Epithelial cell of proximal tubule (primary cell): ENCODE data around the gene TMEM260. TPM values are rescaled to one million over a fixed set of nuclear protein-coding genes. Genes with fewer than 3 reads are reported as not detected.

Source experiments
- DNase-seq: peaks from one replicate; pipeline ENCODE4 v3.0.0-alpha.2; 2011; ENCODE audit warnings: low read depth
- H3K4me3 ChIP-seq: 2 replicates; pipeline ENCODE4 v1.5.1; 2011; ENCODE audit warnings: low read depth, mild to moderate bottlenecking, low read length
- total RNA-seq: library from RNA; depleted of rRNA; stranded (reverse); fragments of >200 nt; gene quantifications from 2 replicates; pipeline ENCODE4 v1.2.3, GENCODE V29; 2015
- TF ChIP-seq, protein P1 (sequence below): conservative IDR thresholded peaks from 2 replicates; pipeline ENCODE4 v1.5.1; 2012; ENCODE audit warnings: low read depth, mild to moderate bottlenecking, low read length

TMEM260 gene
- total RNA-seq, 1 donor from 2014 or later, result 15.9 TPM

DNA sequence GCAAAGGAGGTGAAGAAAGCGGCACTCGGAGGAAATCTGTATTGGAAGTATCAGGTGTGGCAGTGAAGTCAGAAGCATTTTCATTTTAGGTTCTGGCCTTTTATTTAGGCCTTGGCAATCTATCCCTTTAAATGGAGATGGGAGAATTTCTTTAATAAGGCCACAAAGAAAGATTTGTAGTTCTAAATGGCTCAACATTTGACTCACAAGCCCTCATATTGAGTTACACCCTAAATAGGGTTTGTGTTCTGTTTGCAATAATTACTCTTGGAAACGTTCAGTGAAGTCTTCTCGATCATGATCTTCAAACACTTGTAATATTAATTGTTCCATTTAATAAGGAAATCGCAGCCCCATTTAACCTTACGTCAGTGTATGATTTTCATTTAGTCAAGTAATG lies 25.3 kb upstream of the TMEM260 start:
- no peak overlapping the region for H3K4me3 ChIP-seq
- DNase-seq, result no peak
- TF ChIP-seq, protein P1, sequence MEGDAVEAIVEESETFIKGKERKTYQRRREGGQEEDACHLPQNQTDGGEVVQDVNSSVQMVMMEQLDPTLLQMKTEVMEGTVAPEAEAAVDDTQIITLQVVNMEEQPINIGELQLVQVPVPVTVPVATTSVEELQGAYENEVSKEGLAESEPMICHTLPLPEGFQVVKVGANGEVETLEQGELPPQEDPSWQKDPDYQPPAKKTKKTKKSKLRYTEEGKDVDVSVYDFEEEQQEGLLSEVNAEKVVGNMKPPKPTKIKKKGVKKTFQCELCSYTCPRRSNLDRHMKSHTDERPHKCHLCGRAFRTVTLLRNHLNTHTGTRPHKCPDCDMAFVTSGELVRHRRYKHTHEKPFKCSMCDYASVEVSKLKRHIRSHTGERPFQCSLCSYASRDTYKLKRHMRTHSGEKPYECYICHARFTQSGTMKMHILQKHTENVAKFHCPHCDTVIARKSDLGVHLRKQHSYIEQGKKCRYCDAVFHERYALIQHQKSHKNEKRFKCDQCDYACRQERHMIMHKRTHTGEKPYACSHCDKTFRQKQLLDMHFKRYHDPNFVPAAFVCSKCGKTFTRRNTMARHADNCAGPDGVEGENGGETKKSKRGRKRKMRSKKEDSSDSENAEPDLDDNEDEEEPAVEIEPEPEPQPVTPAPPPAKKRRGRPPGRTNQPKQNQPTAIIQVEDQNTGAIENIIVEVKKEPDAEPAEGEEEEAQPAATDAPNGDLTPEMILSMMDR, result no peak

DNA sequence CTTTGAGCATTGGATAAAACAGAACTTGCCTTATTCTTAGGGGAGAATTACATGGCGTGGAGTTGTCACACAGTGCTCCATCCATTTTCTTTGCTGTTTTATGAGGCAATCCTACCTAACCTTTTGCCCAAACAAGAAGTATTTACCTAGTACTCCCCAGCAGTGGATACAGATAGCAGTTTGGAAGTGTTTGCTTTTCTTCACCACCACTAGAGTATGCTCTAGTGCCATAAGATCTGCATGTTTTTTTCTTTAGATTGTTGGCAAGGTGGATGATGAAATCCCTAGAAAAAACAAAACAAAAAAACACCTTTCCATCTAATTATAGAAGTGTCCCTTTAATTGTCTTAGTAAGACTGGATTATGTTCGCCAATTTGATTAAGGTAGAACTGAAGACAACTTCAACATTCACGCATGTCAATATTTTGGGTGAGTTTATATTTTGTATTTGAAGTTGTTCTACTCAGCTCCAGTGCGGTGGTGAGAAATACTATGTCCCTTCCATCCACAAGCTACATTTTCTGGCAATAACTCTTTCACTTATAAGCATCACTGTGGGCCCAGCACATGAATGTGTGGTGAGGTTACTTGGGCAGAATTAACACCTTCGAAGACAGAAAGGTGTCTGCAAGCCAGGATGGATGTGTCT lies 23.6 kb upstream of the TMEM260 start:
- DNase-seq, result no peak
- TF ChIP-seq, protein P1, result peak; percentile 83
- H3K4me3 ChIP-seq, result no peak overlapping the region

DNA sequence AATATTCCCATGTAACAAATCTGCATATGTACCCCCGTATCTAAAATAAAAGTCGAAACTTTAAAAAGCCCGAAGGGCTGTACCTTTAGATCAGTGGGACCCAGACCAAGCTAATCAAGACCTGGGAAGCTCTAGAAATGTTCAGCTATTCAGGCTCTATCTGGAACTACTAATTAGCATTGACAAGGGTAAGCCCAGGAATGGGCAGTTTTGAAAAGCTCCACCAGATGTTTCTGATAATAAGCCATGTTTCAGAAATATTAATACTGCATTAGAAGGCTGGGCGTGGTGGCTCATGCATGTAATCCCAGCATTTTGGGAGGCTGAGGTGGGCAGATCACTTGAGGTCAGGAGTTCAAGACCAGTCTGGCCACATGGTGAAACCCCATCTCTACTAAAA lies 20.4 kb upstream of the TMEM260 start:
- no peak for DNase-seq
- H3K4me3 ChIP-seq, result no peak overlapping the region
- TF ChIP-seq, protein P1, result no peak

DNA sequence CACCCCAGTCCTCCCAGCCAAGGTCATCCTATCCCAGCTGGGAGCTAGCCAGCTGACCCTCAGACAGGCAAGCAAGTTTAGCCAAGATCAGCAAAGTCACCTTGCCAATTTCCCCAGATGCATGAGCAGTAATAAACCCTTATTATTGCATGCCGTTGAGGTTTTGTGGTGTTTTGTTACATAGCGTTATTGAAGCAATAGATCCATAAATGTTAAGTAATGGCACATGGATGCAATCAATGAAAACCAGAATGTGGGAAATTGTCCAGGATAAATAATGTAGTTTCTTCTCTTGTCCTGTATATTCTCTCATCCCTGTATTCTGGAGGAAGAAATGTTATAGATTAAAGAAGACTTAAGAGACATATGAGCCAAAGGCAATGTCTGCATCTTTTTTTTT lies 18.0 kb upstream of the TMEM260 start:
- no peak overlapping the region for H3K4me3 ChIP-seq
- no peak for DNase-seq
- TF ChIP-seq, protein P1, result no peak

DNA sequence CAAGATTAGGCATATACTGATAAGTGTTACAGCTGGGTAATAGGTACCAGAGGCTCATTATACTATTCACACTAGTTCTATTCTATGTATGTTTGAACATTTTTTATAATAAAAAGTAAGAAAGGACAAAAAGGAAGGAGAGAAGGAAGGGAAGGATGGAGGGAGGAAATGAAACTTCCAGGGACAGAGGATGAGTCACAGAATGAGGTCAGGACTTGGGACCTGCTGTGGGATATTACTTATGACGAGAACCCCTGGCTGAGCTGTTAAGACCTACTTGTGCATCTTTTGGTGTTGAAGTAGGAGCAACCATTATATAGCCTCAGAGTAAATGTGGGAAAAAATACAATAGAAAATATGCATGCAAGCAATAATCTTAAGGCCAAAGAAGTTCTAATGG lies 16.7 kb upstream of the TMEM260 start:
- H3K4me3 ChIP-seq, result no peak overlapping the region
- no peak for DNase-seq
- TF ChIP-seq, protein P1, result no peak

DNA sequence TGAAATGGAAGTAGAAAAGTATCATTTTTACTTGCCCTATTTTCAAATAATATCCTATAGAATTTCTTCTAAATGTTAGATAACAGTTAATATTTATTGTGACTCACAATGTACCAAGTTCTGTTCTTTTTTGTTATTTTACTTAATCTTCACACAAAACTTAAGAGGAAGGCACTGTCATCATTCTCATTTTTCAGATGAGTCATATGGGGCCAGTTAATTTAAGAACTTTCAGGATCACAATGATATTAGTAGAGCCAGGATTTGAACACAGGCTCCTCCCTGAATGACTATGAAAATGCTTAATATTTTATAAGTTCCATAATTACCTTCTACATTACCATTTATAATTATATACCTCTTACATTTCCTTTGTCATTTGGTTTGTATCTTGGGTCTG lies 10.4 kb upstream of the TMEM260 start:
- no peak for DNase-seq
- TF ChIP-seq, protein P1, result no peak
- H3K4me3 ChIP-seq, result no peak overlapping the region

DNA sequence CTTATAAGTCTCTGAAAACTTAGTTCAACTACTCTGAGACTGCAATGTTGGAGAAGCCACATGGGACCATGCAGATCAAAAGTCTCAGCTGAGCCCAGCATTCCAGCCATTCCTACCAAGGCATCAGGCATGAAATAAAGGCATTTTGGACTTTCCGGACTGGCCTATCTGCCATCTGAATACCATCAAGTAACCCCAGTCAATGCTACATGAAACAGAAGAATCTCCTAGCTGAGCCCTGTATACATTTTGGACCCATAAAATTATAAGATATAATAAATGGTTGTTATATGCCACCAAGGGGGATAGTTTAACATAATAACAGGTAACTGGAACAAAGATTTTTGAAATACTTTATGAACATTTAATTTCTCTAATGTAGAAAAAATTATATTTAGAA lies 9.3 kb upstream of the TMEM260 start:
- no peak for DNase-seq
- TF ChIP-seq, protein P1, result no peak
- no peak overlapping the region for H3K4me3 ChIP-seq
